ENCODE measurements around the gene FDPS. TPM values are rescaled to one million over a fixed set of nuclear protein-coding genes. Genes with fewer than 3 reads are reported as not detected.

The FDPS gene
- polyA plus RNA-seq, 3 donors from 2014 or later = 173 to 279 (median 206) TPM

Other genes starting within 250 kb of the FDPS start
- 1 to 10 TPM; 1.1 to 3.0 (median 2.6) TPM for gene EFNA4, start 245.1 kb upstream of the FDPS start, polyA plus RNA-seq
- 1 to 10 TPM in 1 of 3 donors, under 1 TPM in 2; 0.70 to 2.3 (median 0.94) TPM for gene EFNA3, start 230.0 kb upstream of the FDPS start, polyA plus RNA-seq
- gene EFNA1, start 181.0 kb upstream of the FDPS start, polyA plus RNA-seq = 1 to 10 TPM in 2 of 3 donors, under 1 TPM in 1; 0.64 to 4.0 (median 1.1) TPM
- gene SLC50A1, start 173.0 kb upstream of the FDPS start, polyA plus RNA-seq = 100 to 1,000 TPM in 1 of 3 donors, 10 to 100 TPM in 2; 59.5 to 120 (median 93.0) TPM
- 100 to 1,000 TPM; 103 to 274 (median 126) TPM for gene DPM3, start 168.3 kb upstream of the FDPS start, polyA plus RNA-seq
- 100 to 1,000 TPM; 396 to 465 (median 435) TPM for gene KRTCAP2, start 135.6 kb upstream of the FDPS start, polyA plus RNA-seq
- under 1 TPM in 1 of 3 donors, not detected in 2; 0.43 TPM for gene TRIM46, start 135.0 kb upstream of the FDPS start, polyA plus RNA-seq
- 1 to 10 TPM in 2 of 3 donors, not detected in 1; 1.3 to 1.8 TPM for gene THBS3, start 101.0 kb upstream of the FDPS start, polyA plus RNA-seq
- 10 to 100 TPM; 51.1 to 62.6 (median 55.1) TPM for gene MTX1, start 100.2 kb upstream of the FDPS start, polyA plus RNA-seq
- 1 to 10 TPM in 1 of 3 donors, under 1 TPM in 2; 0.64 to 1.3 (median 0.79) TPM for gene ENTREP3, start 53.4 kb upstream of the FDPS start, polyA plus RNA-seq
- 100 to 1,000 TPM; 101 to 182 (median 140) TPM for gene SCAMP3, start 46.5 kb upstream of the FDPS start, polyA plus RNA-seq
- gene CLK2, start 35.4 kb upstream of the FDPS start, polyA plus RNA-seq = 10 to 100 TPM in 1 of 3 donors, 1 to 10 TPM in 2; 5.8 to 15.6 (median 6.2) TPM
- under 1 TPM in 1 of 3 donors, not detected in 2; 0.52 TPM for gene HCN3, start 31.4 kb upstream of the FDPS start, polyA plus RNA-seq
- gene PKLR, start 7.4 kb upstream of the FDPS start, polyA plus RNA-seq = not detected
- 10 to 100 TPM in 2 of 3 donors, 1 to 10 TPM in 1; 9.2 to 21.3 (median 18.1) TPM for gene RUSC1, start 12.0 kb downstream of the FDPS start, polyA plus RNA-seq